Measurements from ENCODE around the gene RUVBL1.

Gene RUVBL1

GRCh38 chr3:128143496-128143895 lies 19.9 kb upstream of the RUVBL1 start:
- no peak overlapping the region for H3K4me3 ChIP-seq (ENCODE audit: low read depth, low read length)

- H3K4me3 ChIP-seq (ENCODE audit: low read depth, low read length), result no peak overlapping the region
Measured at GRCh38 chr3:128133273-128133883, 9.8 kb upstream of the RUVBL1 start.

GRCh38 chr3:128131897-128132646 lies 8.5 kb upstream of the RUVBL1 start:
- H3K4me3 ChIP-seq (ENCODE audit: low read depth, low read length), result no peak overlapping the region

GRCh38 chr3:128128251-128128650 lies 4.6 kb upstream of the RUVBL1 start:
- H3K4me3 ChIP-seq (ENCODE audit: low read depth, low read length), result no peak overlapping the region

- H3K4me3 ChIP-seq (ENCODE audit: low read depth, low read length), result no peak overlapping the region
Measured at GRCh38 chr3:128127236-128127635, 3.6 kb upstream of the RUVBL1 start.

GRCh38 chr3:128123156-128123537 lies 465 bp downstream of the RUVBL1 start:
- H3K4me3 ChIP-seq (ENCODE audit: low read depth, low read length), result peak overlapping the region; percentile 98

- H3K4me3 ChIP-seq (ENCODE audit: low read depth, low read length), result no peak overlapping the region
Measured at GRCh38 chr3:128122013-128122412, 1.6 kb downstream of the RUVBL1 start.

- no peak overlapping the region for H3K4me3 ChIP-seq (ENCODE audit: low read depth, low read length)
Measured at GRCh38 chr3:128113817-128114794, 9.5 kb downstream of the RUVBL1 start.

- no peak overlapping the region for H3K4me3 ChIP-seq (ENCODE audit: low read depth, low read length)
Measured at GRCh38 chr3:128112357-128112968, 11.1 kb downstream of the RUVBL1 start.

GRCh38 chr3:128111147-128111546 lies 12.5 kb downstream of the RUVBL1 start:
- no peak overlapping the region for H3K4me3 ChIP-seq (ENCODE audit: low read depth, low read length)

- no peak overlapping the region for H3K4me3 ChIP-seq (ENCODE audit: low read depth, low read length)
Measured at GRCh38 chr3:128107834-128108233, 15.8 kb downstream of the RUVBL1 start.

GRCh38 chr3:128103136-128103676 lies 20.4 kb downstream of the RUVBL1 start:
- H3K4me3 ChIP-seq (ENCODE audit: low read depth, low read length), result no peak overlapping the region

GRCh38 chr3:128100638-128101037 lies 23.0 kb downstream of the RUVBL1 start:
- no peak overlapping the region for H3K4me3 ChIP-seq (ENCODE audit: low read depth, low read length)

- H3K4me3 ChIP-seq (ENCODE audit: low read depth, low read length), result no peak overlapping the region
Measured at GRCh38 chr3:128100161-128100560, 23.5 kb downstream of the RUVBL1 start.

- H3K4me3 ChIP-seq (ENCODE audit: low read depth, low read length), result no peak overlapping the region
Measured at GRCh38 chr3:128098234-128098633, 25.4 kb downstream of the RUVBL1 start.

- no peak overlapping the region for H3K4me3 ChIP-seq (ENCODE audit: low read depth, low read length)
Measured at GRCh38 chr3:128095222-128095703, 28.3 kb downstream of the RUVBL1 start.

- no peak overlapping the region for H3K4me3 ChIP-seq (ENCODE audit: low read depth, low read length)
Measured at GRCh38 chr3:128094295-128095151, 29.1 kb downstream of the RUVBL1 start.

- no peak overlapping the region for H3K4me3 ChIP-seq (ENCODE audit: low read depth, low read length)
Measured at GRCh38 chr3:128091586-128091985, 32.0 kb downstream of the RUVBL1 start.

- no peak overlapping the region for H3K4me3 ChIP-seq (ENCODE audit: low read depth, low read length)
Measured at GRCh38 chr3:128089135-128089534, 34.5 kb downstream of the RUVBL1 start.

- no peak overlapping the region for H3K4me3 ChIP-seq (ENCODE audit: low read depth, low read length)
Measured at GRCh38 chr3:128084675-128085021, 39.0 kb downstream of the RUVBL1 start.
